ENCODE data around the gene RNF225. TPM values are rescaled to one million over a fixed set of nuclear protein-coding genes. Genes with fewer than 3 reads are reported as not detected.

Gene RNF225
- total and polyA plus RNA-seq, 2 of the 13 experiments (the other 11 are each of a cell fraction or from before 2014, with no cell fraction given), result not detected

DNA sequence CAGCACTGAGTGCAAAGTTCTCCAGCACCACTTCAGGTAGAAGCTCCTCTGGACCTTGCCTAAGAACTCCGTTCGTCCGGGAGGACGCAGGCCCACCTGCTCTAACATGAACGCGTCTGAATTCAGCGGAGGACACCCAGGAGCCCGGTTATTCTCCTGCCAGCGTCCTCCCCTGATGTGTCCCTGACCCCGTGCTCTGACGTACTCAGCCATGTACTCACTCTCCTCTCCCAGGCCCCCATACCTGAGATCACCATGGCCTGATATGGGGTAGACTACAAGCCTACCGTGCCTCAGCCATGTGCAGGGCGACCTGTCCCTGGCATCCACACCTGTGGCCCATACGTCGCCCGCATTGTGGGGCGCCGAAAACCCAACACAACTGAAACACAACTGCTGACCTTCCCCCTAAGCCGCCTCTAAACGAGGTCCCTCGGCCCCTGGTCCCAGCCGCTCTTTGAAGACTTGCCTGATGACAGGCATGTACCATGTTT is 12.2 kb downstream of the RNF225 start (continued):
- no peak for TF ChIP-seq SNRNP70 (IDR thresholded peaks at IDR 0.05; ENCODE audit: low read depth, low read length)
- no peak for TF ChIP-seq PLRG1 (conservative IDR thresholded peaks at IDR 0.05)
- no peak for TF ChIP-seq SCMH1 (CRISPR knock-in tag; IDR thresholded peaks at IDR 0.05; ENCODE audit: borderline replicate concordance)
- TF ChIP-seq XRCC5 (optimal IDR thresholded peaks at IDR 0.05; ENCODE audit: low read length), result no peak
- TF ChIP-seq ELF4 (CRISPR knock-in tag; IDR thresholded peaks at IDR 0.05; ENCODE audit: borderline replicate concordance), result no peak
- peak in 1 of 2 experiments; percentile 33; a peak in 1 of 4 replicates for TF ChIP-seq NR2F1 (CRISPR knock-in tag; IDR thresholded peaks at IDR 0.05)
- no peak for TF ChIP-seq ZNF205 (CRISPR knock-in tag; IDR thresholded peaks at IDR 0.05)
- no peak for TF ChIP-seq REPIN1 (CRISPR knock-in tag; IDR thresholded peaks at IDR 0.05; ENCODE audit: borderline replicate concordance, low read depth)
- TF ChIP-seq MYC (CRISPR knock-in tag; IDR thresholded peaks at IDR 0.05; ENCODE audit: borderline replicate concordance), result 0 out of 2 replicates have a peak, but pooled peaks have one; percentile 45
- no peak for TF ChIP-seq ZNF614 (CRISPR knock-in tag; IDR thresholded peaks at IDR 0.05; ENCODE audit: borderline replicate concordance)
- no peak for TF ChIP-seq EP300 (IDR thresholded peaks at IDR 0.05; ENCODE audit: low read depth in 2 of 2, low read length in 2 of 2)
- TF ChIP-seq EP300 (CRISPR knock-in tag; IDR thresholded peaks at IDR 0.05; ENCODE audit: borderline replicate concordance), result 0 out of 2 replicates have a peak, but pooled peaks have one; percentile 17
- TF ChIP-seq, protein P1, sequence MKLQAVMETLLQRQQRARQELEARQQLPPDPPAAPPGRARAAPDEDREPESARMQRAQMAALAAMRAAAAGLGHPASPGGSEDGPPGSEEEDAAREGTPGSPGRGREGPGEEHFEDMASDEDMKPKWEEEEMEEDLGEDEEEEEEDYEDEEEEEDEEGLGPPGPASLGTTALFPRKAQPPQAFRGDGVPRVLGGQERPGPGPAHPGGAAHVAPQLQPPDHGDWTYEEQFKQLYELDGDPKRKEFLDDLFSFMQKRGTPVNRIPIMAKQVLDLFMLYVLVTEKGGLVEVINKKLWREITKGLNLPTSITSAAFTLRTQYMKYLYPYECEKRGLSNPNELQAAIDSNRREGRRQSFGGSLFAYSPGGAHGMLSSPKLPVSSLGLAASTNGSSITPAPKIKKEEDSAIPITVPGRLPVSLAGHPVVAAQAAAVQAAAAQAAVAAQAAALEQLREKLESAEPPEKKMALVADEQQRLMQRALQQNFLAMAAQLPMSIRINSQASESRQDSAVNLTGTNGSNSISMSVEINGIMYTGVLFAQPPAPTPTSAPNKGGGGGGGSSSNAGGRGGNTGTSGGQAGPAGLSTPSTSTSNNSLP (IDR thresholded peaks at IDR 0.05; ENCODE audit: low read depth, low read length), result no peak
- TF ChIP-seq, protein P2, sequence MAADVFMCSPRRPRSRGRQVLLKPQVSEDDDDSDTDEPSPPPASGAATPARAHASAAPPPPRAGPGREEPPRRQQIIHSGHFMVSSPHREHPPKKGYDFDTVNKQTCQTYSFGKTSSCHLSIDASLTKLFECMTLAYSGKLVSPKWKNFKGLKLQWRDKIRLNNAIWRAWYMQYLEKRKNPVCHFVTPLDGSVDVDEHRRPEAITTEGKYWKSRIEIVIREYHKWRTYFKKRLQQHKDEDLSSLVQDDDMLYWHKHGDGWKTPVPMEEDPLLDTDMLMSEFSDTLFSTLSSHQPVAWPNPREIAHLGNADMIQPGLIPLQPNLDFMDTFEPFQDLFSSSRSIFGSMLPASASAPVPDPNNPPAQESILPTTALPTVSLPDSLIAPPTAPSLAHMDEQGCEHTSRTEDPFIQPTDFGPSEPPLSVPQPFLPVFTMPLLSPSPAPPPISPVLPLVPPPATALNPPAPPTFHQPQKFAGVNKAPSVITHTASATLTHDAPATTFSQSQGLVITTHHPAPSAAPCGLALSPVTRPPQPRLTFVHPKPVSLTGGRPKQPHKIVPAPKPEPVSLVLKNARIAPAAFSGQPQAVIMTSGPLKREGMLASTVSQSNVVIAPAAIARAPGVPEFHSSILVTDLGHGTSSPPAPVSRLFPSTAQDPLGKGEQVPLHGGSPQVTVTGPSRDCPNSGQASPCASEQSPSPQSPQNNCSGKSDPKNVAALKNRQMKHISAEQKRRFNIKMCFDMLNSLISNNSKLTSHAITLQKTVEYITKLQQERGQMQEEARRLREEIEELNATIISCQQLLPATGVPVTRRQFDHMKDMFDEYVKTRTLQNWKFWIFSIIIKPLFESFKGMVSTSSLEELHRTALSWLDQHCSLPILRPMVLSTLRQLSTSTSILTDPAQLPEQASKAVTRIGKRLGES (CRISPR knock-in tag; IDR thresholded peaks at IDR 0.05; ENCODE audit: borderline replicate concordance), result no peak
- TF ChIP-seq, protein P3, sequence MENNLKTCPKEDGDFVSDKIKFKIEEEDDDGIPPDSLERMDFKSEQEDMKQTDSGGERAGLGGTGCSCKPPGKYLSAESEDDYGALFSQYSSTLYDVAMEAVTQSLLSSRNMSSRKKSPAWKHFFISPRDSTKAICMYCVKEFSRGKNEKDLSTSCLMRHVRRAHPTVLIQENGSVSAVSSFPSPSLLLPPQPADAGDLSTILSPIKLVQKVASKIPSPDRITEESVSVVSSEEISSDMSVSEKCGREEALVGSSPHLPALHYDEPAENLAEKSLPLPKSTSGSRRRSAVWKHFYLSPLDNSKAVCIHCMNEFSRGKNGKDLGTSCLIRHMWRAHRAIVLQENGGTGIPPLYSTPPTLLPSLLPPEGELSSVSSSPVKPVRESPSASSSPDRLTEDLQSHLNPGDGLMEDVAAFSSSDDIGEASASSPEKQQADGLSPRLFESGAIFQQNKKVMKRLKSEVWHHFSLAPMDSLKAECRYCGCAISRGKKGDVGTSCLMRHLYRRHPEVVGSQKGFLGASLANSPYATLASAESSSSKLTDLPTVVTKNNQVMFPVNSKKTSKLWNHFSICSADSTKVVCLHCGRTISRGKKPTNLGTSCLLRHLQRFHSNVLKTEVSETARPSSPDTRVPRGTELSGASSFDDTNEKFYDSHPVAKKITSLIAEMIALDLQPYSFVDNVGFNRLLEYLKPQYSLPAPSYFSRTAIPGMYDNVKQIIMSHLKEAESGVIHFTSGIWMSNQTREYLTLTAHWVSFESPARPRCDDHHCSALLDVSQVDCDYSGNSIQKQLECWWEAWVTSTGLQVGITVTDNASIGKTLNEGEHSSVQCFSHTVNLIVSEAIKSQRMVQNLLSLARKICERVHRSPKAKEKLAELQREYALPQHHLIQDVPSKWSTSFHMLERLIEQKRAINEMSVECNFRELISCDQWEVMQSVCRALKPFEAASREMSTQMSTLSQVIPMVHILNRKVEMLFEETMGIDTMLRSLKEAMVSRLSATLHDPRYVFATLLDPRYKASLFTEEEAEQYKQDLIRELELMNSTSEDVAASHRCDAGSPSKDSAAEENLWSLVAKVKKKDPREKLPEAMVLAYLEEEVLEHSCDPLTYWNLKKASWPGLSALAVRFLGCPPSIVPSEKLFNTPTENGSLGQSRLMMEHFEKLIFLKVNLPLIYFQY (CRISPR knock-in tag; IDR thresholded peaks at IDR 0.05; ENCODE audit: borderline replicate concordance), result 0 out of 2 replicates have a peak, but pooled peaks have one; percentile 39
- TF ChIP-seq, protein P4, sequence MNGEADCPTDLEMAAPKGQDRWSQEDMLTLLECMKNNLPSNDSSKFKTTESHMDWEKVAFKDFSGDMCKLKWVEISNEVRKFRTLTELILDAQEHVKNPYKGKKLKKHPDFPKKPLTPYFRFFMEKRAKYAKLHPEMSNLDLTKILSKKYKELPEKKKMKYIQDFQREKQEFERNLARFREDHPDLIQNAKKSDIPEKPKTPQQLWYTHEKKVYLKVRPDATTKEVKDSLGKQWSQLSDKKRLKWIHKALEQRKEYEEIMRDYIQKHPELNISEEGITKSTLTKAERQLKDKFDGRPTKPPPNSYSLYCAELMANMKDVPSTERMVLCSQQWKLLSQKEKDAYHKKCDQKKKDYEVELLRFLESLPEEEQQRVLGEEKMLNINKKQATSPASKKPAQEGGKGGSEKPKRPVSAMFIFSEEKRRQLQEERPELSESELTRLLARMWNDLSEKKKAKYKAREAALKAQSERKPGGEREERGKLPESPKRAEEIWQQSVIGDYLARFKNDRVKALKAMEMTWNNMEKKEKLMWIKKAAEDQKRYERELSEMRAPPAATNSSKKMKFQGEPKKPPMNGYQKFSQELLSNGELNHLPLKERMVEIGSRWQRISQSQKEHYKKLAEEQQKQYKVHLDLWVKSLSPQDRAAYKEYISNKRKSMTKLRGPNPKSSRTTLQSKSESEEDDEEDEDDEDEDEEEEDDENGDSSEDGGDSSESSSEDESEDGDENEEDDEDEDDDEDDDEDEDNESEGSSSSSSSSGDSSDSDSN (CRISPR knock-in tag; IDR thresholded peaks at IDR 0.05), result peak; percentile 13; the same call in 1 of the 2 replicates
- TF ChIP-seq FOXC1 (CRISPR knock-in tag; IDR thresholded peaks at IDR 0.05; ENCODE audit: borderline replicate concordance), result peak; percentile 11; the same call in 1 of the 2 replicates
